Nucleus accumbens (tissue), 56 donors: ENCODE measurements around the gene PHAX.
"Not testable (repeated sequence)": the region's sequence is repeated elsewhere in the genome, so short reads cannot be mapped to it uniquely, and the experiment has no call there.

Experiments used
- DNase-seq, 56 donors: peaks; one replicate each; lab custom pipeline; 2025; lab: John Stamatoyannopoulos, UW

Gene PHAX

GRCh38 chr5:126656401-126657007 is 55.8 kb downstream of the PHAX start:
- DNase-seq, result peak in 7 of 56 donors; percentile 1 to 22 (median 3)

GRCh38 chr5:126658561-126658960 is 57.8 kb downstream of the PHAX start:
- no peak for DNase-seq

GRCh38 chr5:126659805-126660482 is 59.2 kb downstream of the PHAX start:
- no peak for DNase-seq

- DNase-seq, result no peak
Observed at GRCh38 chr5:126664586-126664985, 63.8 kb downstream of the PHAX start.

- DNase-seq, result not testable (repeated sequence)
Observed at GRCh38 chr5:126670109-126670508, 69.4 kb downstream of the PHAX start.

GRCh38 chr5:126671681-126672080 is 70.9 kb downstream of the PHAX start:
- not testable (repeated sequence) for DNase-seq

GRCh38 chr5:126673477-126673876 is 72.7 kb downstream of the PHAX start:
- DNase-seq, result no peak

- no peak for DNase-seq
Observed at GRCh38 chr5:126674145-126674544, 73.4 kb downstream of the PHAX start.

- no peak for DNase-seq
Observed at GRCh38 chr5:126675338-126675737, 74.6 kb downstream of the PHAX start.

GRCh38 chr5:126676195-126676624 is 75.5 kb downstream of the PHAX start:
- DNase-seq, result peak in 45 of 56 donors; percentile 0 to 73 (median 17)
